HepG2 (cell line): ENCODE measurements around the gene DNAJB11. TPM values are rescaled to one million over a fixed set of nuclear protein-coding genes. Genes with fewer than 3 reads are reported as not detected.

Source experiments
- CEBPB ChIP-seq: IDR thresholded peaks from 2 replicates; pipeline ENCODE4 v1.6.1; 2011; ENCODE audit warnings: low read depth, low read length, improper control_type of control experiment, borderline replicate concordance
- CHD4 ChIP-seq: fragments of 200-600 bp; sonication (generic); IDR thresholded peaks from 2 replicates; pipeline ENCODE4 v1.7.0; 2017; ENCODE audit warnings: mild to moderate bottlenecking, low read length, borderline replicate concordance
- GZF1 ChIP-seq: sonication (generic); formaldehyde crosslinking; IDR thresholded peaks from 2 replicates; pipeline ENCODE4 v1.5.1; 2020; ENCODE audit warnings: mild to moderate bottlenecking, missing genetic modification reagents
- PRMT3 ChIP-seq: sonication (generic); formaldehyde crosslinking; IDR thresholded peaks from 2 replicates; pipeline ENCODE4 v1.8.1; 2022; ENCODE audit warnings: low read depth, mild to moderate bottlenecking, moderate library complexity, missing genetic modification reagents, borderline replicate concordance
- RFXANK ChIP-seq: IDR thresholded peaks from 2 replicates; pipeline ENCODE4 v1.6.1; 2016
- SP4 ChIP-seq: sonication (generic); formaldehyde crosslinking; IDR thresholded peaks from 2 replicates; pipeline ENCODE4 v1.8.1; 2023; ENCODE audit warnings: mild to moderate bottlenecking, missing genetic modification reagents
- TRIM24 ChIP-seq: sonication (generic); formaldehyde crosslinking; IDR thresholded peaks from 2 replicates; pipeline ENCODE4 v1.8.0; 2022; ENCODE audit warnings: mild to moderate bottlenecking, missing genetic modification reagents
- YY1 ChIP-seq: IDR thresholded peaks from 2 replicates; pipeline ENCODE4 v1.6.1; 2011; ENCODE audit warnings: low read length, low read depth, moderate library complexity, mild to moderate bottlenecking; ENCODE audit not compliant: insufficient read depth, insufficient replicate concordance
- ZMYM3 ChIP-seq: sonication (generic); formaldehyde crosslinking; IDR thresholded peaks from 2 replicates; pipeline ENCODE4 v1.5.1; 2020; ENCODE audit warnings: mild to moderate bottlenecking, missing genetic modification reagents
- ZNF143 ChIP-seq: sonication (generic); formaldehyde crosslinking; IDR thresholded peaks from 2 replicates; pipeline ENCODE4 v1.4.0; 2020; ENCODE audit warnings: missing genetic modification reagents
- ZNF17 ChIP-seq: sonication (generic); formaldehyde crosslinking; IDR thresholded peaks from 2 replicates; pipeline ENCODE4 v1.5.0; 2020; ENCODE audit warnings: mild to moderate bottlenecking, missing genetic modification reagents
- ZNF207 ChIP-seq: fragments of 450-650 bp; IDR thresholded peaks from 2 replicates; pipeline ENCODE4 v1.6.1; 2016; ENCODE audit warnings: antibody characterized with exemption, borderline replicate concordance
- ZNF367 ChIP-seq: sonication (generic); formaldehyde crosslinking; IDR thresholded peaks from 2 replicates; pipeline ENCODE4 v1.4.0; 2020; ENCODE audit warnings: missing genetic modification reagents, borderline replicate concordance
- ZNF569 ChIP-seq: sonication (generic); formaldehyde crosslinking; IDR thresholded peaks from 2 replicates; pipeline ENCODE4 v1.5.0; 2020; ENCODE audit warnings: mild to moderate bottlenecking, missing genetic modification reagents, moderate library complexity, borderline replicate concordance
- ZNF605 ChIP-seq: sonication (generic); formaldehyde crosslinking; IDR thresholded peaks from 2 replicates; pipeline ENCODE4 v1.8.0; 2022; ENCODE audit warnings: mild to moderate bottlenecking, missing genetic modification reagents
- polyA plus RNA-seq, 8 experiments: library from polyadenylated mRNA; depleted of rRNA in 3 of 8; stranded (reverse) in 7 of 8; unstranded in 1 of 8; fragments of >200 nt; fragmentation: Illumina TruSeq in 4 of 8; extraction: Trizol in 4 of 8; gene quantifications; 2 replicates each; pipeline versions ENCODE4 v1.2.1 to v1.2.3, GENCODE V29; 2011 to 2016; ENCODE audit warnings: low read depth in 4 of 8, missing spikeins in 1 of 8, mixed read lengths in 1 of 8; ENCODE audit not compliant: insufficient read depth in 1 of 8
- total RNA-seq, 5 experiments: library from RNA; depleted of rRNA; stranded (reverse); fragments of >200 nt; fragmentation: Illumina TruSeq; extraction: Trizol; gene quantifications; 2 replicates each; pipeline ENCODE4 v1.2.3, GENCODE V29; 2016; ENCODE audit warnings: low read depth in 1 of 5
- TF ChIP-seq, protein P1 (sequence below): sonication (generic); formaldehyde crosslinking; IDR thresholded peaks from 2 replicates; pipeline ENCODE4 v1.4.0; 2020; ENCODE audit warnings: mild to moderate bottlenecking, missing genetic modification reagents
- TF ChIP-seq, protein P2 (sequence below): sonication (generic); formaldehyde crosslinking; IDR thresholded peaks from 2 replicates; pipeline ENCODE4 v1.8.0; 2022; ENCODE audit warnings: missing genetic modification reagents, mild to moderate bottlenecking, borderline replicate concordance
- TF ChIP-seq, protein P3 (sequence below): sonication (generic); formaldehyde crosslinking; conservative IDR thresholded peaks from 2 replicates; pipeline ENCODE4 v1.4.0; 2020; ENCODE audit warnings: missing genetic modification reagents
- TF ChIP-seq, protein P4 (sequence below): sonication (generic); formaldehyde crosslinking; IDR thresholded peaks from 2 replicates; pipeline ENCODE4 v1.5.1; 2020; ENCODE audit warnings: mild to moderate bottlenecking, missing genetic modification reagents, moderate library complexity
- TF ChIP-seq, protein P5 (sequence below): sonication (generic); formaldehyde crosslinking; IDR thresholded peaks from 2 replicates; pipeline ENCODE4 v1.4.0; 2020; ENCODE audit warnings: missing genetic modification reagents

Gene DNAJB11
- total and polyA plus RNA-seq, 2 of the 13 experiments (the other 11 are each of a cell fraction or from before 2014, with no cell fraction given) = 41.0 to 132 TPM

DNA sequence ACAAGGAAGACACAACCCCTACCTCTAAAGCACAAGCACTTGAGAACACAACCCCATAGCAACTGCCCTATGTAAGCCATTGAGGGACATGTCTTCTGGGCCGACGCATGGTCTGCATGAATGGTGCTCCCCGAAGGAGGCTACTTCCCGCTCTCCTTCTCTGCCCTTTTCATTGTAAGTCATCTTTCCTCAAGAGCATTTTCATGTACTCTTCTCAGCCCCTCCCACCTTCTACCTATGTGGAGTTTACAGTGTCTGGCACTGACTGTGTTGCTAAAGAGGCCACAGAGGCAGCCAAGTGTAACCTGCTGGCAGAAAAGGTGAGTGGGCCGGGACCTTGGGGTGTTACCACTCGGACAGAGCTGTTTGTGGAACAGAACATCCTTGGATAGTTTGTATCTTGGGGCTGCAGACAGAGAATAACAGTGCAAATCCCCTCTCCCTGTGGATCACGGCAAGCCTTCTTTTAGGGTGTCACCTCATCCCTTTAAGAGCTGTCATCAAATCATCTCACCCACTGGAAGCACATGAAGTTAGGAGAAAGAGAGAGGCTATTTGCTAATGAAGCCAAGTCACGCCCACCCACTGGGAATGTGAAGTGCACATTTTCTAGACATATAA, 47.9 kb downstream of the DNAJB11 start (continued):
- TF ChIP-seq ZNF367 (CRISPR knock-in tag) (no peak), ZNF569 (CRISPR knock-in tag) (no peak), PRMT3 (CRISPR knock-in tag) (no peak), ZNF17 (CRISPR knock-in tag) (no peak), CEBPB (no peak), CHD4 (no peak), ZMYM3 (CRISPR knock-in tag) (no peak), RFXANK (CRISPR knock-in tag) (no peak), YY1 (no peak), ZNF143 (CRISPR knock-in tag) (no peak), ZNF207 (no peak), SP4 (CRISPR knock-in tag) (no peak), ZNF605 (peak; percentile 20; the same call in 1 of the 2 replicates), TRIM24 (no peak), GZF1 (CRISPR knock-in tag) (no peak)
- TF ChIP-seq, protein P1, sequence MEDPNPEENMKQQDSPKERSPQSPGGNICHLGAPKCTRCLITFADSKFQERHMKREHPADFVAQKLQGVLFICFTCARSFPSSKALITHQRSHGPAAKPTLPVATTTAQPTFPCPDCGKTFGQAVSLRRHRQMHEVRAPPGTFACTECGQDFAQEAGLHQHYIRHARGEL (CRISPR knock-in tag) = no peak
- TF ChIP-seq, protein P2, sequence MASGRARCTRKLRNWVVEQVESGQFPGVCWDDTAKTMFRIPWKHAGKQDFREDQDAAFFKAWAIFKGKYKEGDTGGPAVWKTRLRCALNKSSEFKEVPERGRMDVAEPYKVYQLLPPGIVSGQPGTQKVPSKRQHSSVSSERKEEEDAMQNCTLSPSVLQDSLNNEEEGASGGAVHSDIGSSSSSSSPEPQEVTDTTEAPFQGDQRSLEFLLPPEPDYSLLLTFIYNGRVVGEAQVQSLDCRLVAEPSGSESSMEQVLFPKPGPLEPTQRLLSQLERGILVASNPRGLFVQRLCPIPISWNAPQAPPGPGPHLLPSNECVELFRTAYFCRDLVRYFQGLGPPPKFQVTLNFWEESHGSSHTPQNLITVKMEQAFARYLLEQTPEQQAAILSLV (CRISPR knock-in tag) = no peak
- TF ChIP-seq, protein P3, sequence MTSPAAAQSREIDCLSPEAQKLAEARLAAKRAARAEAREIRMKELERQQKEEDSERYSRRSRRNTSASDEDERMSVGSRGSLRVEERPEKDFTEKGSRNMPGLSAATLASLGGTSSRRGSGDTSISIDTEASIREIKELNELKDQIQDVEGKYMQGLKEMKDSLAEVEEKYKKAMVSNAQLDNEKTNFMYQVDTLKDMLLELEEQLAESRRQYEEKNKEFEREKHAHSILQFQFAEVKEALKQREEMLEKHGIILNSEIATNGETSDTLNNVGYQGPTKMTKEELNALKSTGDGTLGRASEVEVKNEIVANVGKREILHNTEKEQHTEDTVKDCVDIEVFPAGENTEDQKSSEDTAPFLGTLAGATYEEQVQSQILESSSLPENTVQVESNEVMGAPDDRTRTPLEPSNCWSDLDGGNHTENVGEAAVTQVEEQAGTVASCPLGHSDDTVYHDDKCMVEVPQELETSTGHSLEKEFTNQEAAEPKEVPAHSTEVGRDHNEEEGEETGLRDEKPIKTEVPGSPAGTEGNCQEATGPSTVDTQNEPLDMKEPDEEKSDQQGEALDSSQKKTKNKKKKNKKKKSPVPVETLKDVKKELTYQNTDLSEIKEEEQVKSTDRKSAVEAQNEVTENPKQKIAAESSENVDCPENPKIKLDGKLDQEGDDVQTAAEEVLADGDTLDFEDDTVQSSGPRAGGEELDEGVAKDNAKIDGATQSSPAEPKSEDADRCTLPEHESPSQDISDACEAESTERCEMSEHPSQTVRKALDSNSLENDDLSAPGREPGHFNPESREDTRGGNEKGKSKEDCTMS (CRISPR knock-in tag) = no peak
- TF ChIP-seq, protein P4, sequence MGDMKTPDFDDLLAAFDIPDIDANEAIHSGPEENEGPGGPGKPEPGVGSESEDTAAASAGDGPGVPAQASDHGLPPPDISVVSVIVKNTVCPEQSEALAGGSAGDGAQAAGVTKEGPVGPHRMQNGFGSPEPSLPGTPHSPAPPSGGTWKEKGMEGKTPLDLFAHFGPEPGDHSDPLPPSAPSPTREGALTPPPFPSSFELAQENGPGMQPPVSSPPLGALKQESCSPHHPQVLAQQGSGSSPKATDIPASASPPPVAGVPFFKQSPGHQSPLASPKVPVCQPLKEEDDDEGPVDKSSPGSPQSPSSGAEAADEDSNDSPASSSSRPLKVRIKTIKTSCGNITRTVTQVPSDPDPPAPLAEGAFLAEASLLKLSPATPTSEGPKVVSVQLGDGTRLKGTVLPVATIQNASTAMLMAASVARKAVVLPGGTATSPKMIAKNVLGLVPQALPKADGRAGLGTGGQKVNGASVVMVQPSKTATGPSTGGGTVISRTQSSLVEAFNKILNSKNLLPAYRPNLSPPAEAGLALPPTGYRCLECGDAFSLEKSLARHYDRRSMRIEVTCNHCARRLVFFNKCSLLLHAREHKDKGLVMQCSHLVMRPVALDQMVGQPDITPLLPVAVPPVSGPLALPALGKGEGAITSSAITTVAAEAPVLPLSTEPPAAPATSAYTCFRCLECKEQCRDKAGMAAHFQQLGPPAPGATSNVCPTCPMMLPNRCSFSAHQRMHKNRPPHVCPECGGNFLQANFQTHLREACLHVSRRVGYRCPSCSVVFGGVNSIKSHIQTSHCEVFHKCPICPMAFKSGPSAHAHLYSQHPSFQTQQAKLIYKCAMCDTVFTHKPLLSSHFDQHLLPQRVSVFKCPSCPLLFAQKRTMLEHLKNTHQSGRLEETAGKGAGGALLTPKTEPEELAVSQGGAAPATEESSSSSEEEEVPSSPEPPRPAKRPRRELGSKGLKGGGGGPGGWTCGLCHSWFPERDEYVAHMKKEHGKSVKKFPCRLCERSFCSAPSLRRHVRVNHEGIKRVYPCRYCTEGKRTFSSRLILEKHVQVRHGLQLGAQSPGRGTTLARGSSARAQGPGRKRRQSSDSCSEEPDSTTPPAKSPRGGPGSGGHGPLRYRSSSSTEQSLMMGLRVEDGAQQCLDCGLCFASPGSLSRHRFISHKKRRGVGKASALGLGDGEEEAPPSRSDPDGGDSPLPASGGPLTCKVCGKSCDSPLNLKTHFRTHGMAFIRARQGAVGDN = no peak
- TF ChIP-seq, protein P5, sequence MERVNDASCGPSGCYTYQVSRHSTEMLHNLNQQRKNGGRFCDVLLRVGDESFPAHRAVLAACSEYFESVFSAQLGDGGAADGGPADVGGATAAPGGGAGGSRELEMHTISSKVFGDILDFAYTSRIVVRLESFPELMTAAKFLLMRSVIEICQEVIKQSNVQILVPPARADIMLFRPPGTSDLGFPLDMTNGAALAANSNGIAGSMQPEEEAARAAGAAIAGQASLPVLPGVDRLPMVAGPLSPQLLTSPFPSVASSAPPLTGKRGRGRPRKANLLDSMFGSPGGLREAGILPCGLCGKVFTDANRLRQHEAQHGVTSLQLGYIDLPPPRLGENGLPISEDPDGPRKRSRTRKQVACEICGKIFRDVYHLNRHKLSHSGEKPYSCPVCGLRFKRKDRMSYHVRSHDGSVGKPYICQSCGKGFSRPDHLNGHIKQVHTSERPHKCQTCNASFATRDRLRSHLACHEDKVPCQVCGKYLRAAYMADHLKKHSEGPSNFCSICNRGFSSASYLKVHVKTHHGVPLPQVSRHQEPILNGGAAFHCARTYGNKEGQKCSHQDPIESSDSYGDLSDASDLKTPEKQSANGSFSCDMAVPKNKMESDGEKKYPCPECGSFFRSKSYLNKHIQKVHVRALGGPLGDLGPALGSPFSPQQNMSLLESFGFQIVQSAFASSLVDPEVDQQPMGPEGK (CRISPR knock-in tag) = 0 out of 2 replicates have a peak, but pooled peaks have one; percentile 1
